GM23338 (cell line): ENCODE data around the gene OLFML1. TPM values are rescaled to one million over a fixed set of nuclear protein-coding genes. Genes with fewer than 3 reads are reported as not detected.

Source experiments
- ATAC-seq: fragments of 200-7000 bp; cut with Tn5 transposase; 3 replicates; pipeline ENCODE4 v1.9.1; 2020
- DNase-seq: peaks from one replicate; pipeline ENCODE4 v3.0.0-alpha.2; 2015; ENCODE audit warnings: low spot score
- H2AFZ ChIP-seq: fragments of 200-600 bp; sonication (generic); 2 replicates; pipeline ENCODE4 v1.8.0; 2016; ENCODE audit warnings: antibody characterized with exemption, mild to moderate bottlenecking, moderate library complexity
- H3F3A ChIP-seq: fragments of 200-600 bp; sonication (generic); replicated peaks from 2 replicates; pipeline ENCODE4 v1.8.0; 2017; ENCODE audit warnings: antibody characterized with exemption, mixed run types, low read depth
- H3K27ac ChIP-seq: fragments of 200-600 bp; sonication (generic); 2 replicates; pipeline ENCODE4 v1.6.1; 2016; ENCODE audit warnings: low read depth
- H3K27me3 ChIP-seq: fragments of 200-600 bp; sonication (generic); 2 replicates; pipeline ENCODE4 v1.8.0; 2016; ENCODE audit warnings: mild to moderate bottlenecking, mixed run types, moderate library complexity; ENCODE audit not compliant: insufficient read depth
- H3K36me3 ChIP-seq: fragments of 200-600 bp; sonication (generic); 2 replicates; pipeline ENCODE4 v1.8.0; 2016; ENCODE audit warnings: mild to moderate bottlenecking; ENCODE audit not compliant: insufficient read depth
- H3K4me1 ChIP-seq: fragments of 200-600 bp; sonication (generic); 2 replicates; pipeline ENCODE4 v1.8.0; 2016; ENCODE audit warnings: mild to moderate bottlenecking, moderate library complexity; ENCODE audit not compliant: insufficient read depth
- H3K4me2 ChIP-seq: fragments of 200-600 bp; sonication (generic); 2 replicates; pipeline ENCODE4 v1.7.1; 2017; ENCODE audit warnings: mixed run types
- H3K4me3 ChIP-seq: fragments of 200-600 bp; sonication (generic); 2 replicates; pipeline ENCODE4 v1.6.1; 2016; ENCODE audit warnings: mixed run types
- H3K79me2 ChIP-seq: fragments of 200-600 bp; sonication (generic); replicated peaks from 2 replicates; pipeline ENCODE4 v1.8.0; 2017; ENCODE audit warnings: mild to moderate bottlenecking; ENCODE audit not compliant: insufficient read depth
- H3K9me2 ChIP-seq: fragments of 200-600 bp; sonication (generic); 2 replicates; pipeline ENCODE4 v1.8.0; 2017; ENCODE audit not compliant: insufficient read depth
- H4K20me1 ChIP-seq: fragments of 200-600 bp; sonication (generic); replicated peaks from 2 replicates; pipeline ENCODE4 v1.8.0; 2017; ENCODE audit warnings: mild to moderate bottlenecking; ENCODE audit not compliant: insufficient read depth
- H3K27ac Mint-ChIP-seq: 2 replicates; pipeline ENCODE4 v1.8.0; 2020; ENCODE audit warnings: inconsistent platforms, mild to moderate bottlenecking, moderate library complexity, mixed read lengths
- H3K27me3 Mint-ChIP-seq: 3 replicates; pipeline ENCODE4 v1.8.0; 2022; ENCODE audit warnings: low read depth, mild to moderate bottlenecking, moderate library complexity, mixed read lengths, inconsistent platforms; ENCODE audit not compliant: insufficient read depth, poor library complexity
- H3K36me3 Mint-ChIP-seq: 3 replicates; pipeline ENCODE4 v1.8.0; 2021; ENCODE audit warnings: low read depth, mild to moderate bottlenecking, inconsistent platforms, moderate library complexity, mixed read lengths
- H3K4me1 Mint-ChIP-seq: 3 replicates; pipeline ENCODE4 v1.8.0; 2020; ENCODE audit warnings: mild to moderate bottlenecking, inconsistent platforms, mixed read lengths
- H3K4me3 Mint-ChIP-seq: 3 replicates; pipeline ENCODE4 v1.8.0; 2021; ENCODE audit warnings: moderate library complexity, mild to moderate bottlenecking, inconsistent platforms, mixed read lengths
- H3K9me3 Mint-ChIP-seq: 3 replicates; pipeline ENCODE4 v1.8.0; 2020; ENCODE audit warnings: moderate library complexity, mild to moderate bottlenecking, inconsistent platforms, mixed read lengths
- CREB1 ChIP-seq: fragments of 250-450 bp; sonication (Bioruptor Pico); IDR thresholded peaks from 2 replicates; pipeline ENCODE4 v1.5.0; 2020; ENCODE audit warnings: low read depth, mild to moderate bottlenecking, moderate library complexity
- EZH2 ChIP-seq: fragments of 200-600 bp; sonication (generic); IDR thresholded peaks from one replicate; pipeline ENCODE4 v1.8.0; 2017; ENCODE audit warnings: antibody characterized with exemption, mild to moderate bottlenecking, low read depth; ENCODE audit not compliant: unreplicated experiment
- JUNB ChIP-seq: IDR thresholded peaks from one replicate; pipeline ENCODE4 v1.6.1; 2016; ENCODE audit warnings: antibody characterized with exemption; ENCODE audit not compliant: unreplicated experiment
- NANOG ChIP-seq: IDR thresholded peaks from 2 replicates; pipeline ENCODE4 v1.6.1; 2016; ENCODE audit warnings: antibody characterized with exemption, borderline replicate concordance
- POLR2AphosphoS5 ChIP-seq: IDR thresholded peaks from 2 replicates; pipeline ENCODE4 v1.6.1; 2016; ENCODE audit warnings: antibody characterized with exemption, low read depth
- STAT1 ChIP-seq: IDR thresholded peaks from one replicate; pipeline ENCODE4 v1.6.1; 2016; ENCODE audit warnings: antibody characterized with exemption; ENCODE audit not compliant: unreplicated experiment
- ZNF114 ChIP-seq: fragments of 250-450 bp; sonication (Bioruptor Pico); IDR thresholded peaks from 2 replicates; pipeline ENCODE4 v1.5.0; 2020; ENCODE audit warnings: mild to moderate bottlenecking, moderate library complexity
- ZNF331 ChIP-seq: fragments of 250-450 bp; sonication (Bioruptor Pico); IDR thresholded peaks from 2 replicates; pipeline ENCODE4 v1.5.0; 2020; ENCODE audit warnings: low read depth, mild to moderate bottlenecking, moderate library complexity
- polyA plus RNA-seq: library from polyadenylated mRNA; unstranded; fragments of >200 nt; fragmentation: Nextera tagmentation; extraction: Ambion mirVana; gene quantifications from 2 replicates; pipeline ENCODE4 v1.2.1, GENCODE V29; 2016
- total RNA-seq: library from RNA; depleted of rRNA; stranded (reverse); fragments of >200 nt; shearing (Covaris generic); gene quantifications from 2 replicates; pipeline ENCODE4 v1.2.3, GENCODE V29; 2014
- TF ChIP-seq, protein P1 (sequence below): fragments of 250-450 bp; sonication (Bioruptor Pico); IDR thresholded peaks from 2 replicates; pipeline ENCODE4 v1.5.0; 2020; ENCODE audit warnings: mild to moderate bottlenecking, moderate library complexity
- TF ChIP-seq, protein P2 (sequence below), 2 experiments: fragments of 200-600 bp in 1 of 2; sonication (generic) in 1 of 2; conservative IDR thresholded peaks; 2 replicates each; pipeline versions ENCODE4 v1.5.1 to v1.6.1; 2016 to 2017; ENCODE audit warnings: antibody characterized with exemption in 2 of 2, low read depth in 2 of 2, mild to moderate bottlenecking in 2 of 2, moderate library complexity in 1 of 2
- TF ChIP-seq, protein P3 (sequence below): IDR thresholded peaks from 2 replicates; pipeline ENCODE4 v1.6.1; 2016; ENCODE audit warnings: antibody characterized with exemption

Gene OLFML1
- total and polyA plus RNA-seq, 2 experiments from 2014 or later = 0.21 TPM; not detected in 1

DNA sequence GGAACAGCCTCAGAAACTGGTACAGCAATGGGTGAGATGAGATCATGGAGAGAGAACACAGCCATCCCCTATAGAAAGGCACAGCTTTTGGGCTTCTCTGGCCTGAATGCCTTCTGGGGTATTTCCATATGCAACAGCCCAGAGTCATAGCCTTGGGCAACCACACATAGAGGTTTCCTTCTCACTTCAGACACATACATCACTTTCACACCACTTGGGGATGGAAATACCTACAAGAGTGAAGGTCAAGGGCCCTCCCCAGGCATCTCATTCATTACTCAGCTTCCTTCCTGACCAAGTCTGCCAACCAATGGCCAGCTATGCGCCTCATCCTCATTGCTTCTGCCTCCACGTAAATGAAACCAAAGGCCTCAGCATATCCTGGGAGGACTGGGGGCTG, 17.7 kb upstream of the OLFML1 start:
- H3F3A ChIP-seq = no peaks in the 10 kb centered on the region
- no peaks in the 10 kb centered on the region for H3K4me1 ChIP-seq
- no peak overlapping the region for H2AFZ ChIP-seq
- Mint-ChIP-seq H3K27me3 (peaks cover 6% of the 10 kb centered on the region), H3K9me3 (no peaks in the 10 kb centered on the region), H3K27ac (no peak overlapping the region), H3K4me1 (0 out of 3 replicates have a peak, but pooled peaks cover 4% of the 10 kb centered on the region), H3K36me3 (no peaks in the 10 kb centered on the region), H3K4me3 (no peak overlapping the region)
- no peak for TF ChIP-seq NANOG
- TF ChIP-seq, protein P1, sequence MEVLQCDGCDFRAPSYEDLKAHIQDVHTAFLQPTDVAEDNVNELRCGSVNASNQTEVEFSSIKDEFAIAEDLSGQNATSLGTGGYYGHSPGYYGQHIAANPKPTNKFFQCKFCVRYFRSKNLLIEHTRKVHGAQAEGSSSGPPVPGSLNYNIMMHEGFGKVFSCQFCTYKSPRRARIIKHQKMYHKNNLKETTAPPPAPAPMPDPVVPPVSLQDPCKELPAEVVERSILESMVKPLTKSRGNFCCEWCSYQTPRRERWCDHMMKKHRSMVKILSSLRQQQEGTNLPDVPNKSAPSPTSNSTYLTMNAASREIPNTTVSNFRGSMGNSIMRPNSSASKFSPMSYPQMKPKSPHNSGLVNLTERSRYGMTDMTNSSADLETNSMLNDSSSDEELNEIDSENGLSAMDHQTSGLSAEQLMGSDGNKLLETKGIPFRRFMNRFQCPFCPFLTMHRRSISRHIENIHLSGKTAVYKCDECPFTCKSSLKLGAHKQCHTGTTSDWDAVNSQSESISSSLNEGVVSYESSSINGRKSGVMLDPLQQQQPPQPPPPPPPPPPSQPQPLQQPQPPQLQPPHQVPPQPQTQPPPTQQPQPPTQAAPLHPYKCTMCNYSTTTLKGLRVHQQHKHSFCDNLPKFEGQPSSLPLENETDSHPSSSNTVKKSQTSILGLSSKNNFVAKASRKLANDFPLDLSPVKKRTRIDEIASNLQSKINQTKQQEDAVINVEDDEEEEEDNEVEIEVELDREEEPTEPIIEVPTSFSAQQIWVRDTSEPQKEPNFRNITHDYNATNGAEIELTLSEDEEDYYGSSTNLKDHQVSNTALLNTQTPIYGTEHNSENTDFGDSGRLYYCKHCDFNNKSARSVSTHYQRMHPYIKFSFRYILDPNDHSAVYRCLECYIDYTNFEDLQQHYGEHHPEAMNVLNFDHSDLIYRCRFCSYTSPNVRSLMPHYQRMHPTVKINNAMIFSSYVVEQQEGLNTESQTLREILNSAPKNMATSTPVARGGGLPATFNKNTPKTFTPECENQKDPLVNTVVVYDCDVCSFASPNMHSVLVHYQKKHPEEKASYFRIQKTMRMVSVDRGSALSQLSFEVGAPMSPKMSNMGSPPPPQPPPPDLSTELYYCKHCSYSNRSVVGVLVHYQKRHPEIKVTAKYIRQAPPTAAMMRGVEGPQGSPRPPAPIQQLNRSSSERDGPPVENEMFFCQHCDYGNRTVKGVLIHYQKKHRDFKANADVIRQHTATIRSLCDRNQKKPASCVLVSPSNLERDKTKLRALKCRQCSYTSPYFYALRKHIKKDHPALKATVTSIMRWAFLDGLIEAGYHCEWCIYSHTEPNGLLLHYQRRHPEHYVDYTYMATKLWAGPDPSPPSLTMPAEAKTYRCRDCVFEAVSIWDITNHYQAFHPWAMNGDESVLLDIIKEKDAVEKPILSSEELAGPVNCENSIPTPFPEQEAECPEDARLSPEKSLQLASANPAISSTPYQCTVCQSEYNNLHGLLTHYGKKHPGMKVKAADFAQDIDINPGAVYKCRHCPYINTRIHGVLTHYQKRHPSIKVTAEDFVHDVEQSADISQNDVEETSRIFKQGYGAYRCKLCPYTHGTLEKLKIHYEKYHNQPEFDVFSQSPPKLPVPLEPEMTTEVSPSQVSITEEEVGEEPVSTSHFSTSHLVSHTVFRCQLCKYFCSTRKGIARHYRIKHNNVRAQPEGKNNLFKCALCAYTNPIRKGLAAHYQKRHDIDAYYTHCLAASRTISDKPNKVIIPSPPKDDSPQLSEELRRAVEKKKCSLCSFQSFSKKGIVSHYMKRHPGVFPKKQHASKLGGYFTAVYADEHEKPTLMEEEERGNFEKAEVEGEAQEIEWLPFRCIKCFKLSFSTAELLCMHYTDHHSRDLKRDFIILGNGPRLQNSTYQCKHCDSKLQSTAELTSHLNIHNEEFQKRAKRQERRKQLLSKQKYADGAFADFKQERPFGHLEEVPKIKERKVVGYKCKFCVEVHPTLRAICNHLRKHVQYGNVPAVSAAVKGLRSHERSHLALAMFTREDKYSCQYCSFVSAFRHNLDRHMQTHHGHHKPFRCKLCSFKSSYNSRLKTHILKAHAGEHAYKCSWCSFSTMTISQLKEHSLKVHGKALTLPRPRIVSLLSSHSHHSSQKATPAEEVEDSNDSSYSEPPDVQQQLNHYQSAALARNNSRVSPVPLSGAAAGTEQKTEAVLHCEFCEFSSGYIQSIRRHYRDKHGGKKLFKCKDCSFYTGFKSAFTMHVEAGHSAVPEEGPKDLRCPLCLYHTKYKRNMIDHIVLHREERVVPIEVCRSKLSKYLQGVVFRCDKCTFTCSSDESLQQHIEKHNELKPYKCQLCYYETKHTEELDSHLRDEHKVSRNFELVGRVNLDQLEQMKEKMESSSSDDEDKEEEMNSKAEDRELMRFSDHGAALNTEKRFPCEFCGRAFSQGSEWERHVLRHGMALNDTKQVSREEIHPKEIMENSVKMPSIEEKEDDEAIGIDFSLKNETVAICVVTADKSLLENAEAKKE (CRISPR knock-in tag) = no peak
- no peak for TF ChIP-seq ZNF114 (CRISPR knock-in tag)
- TF ChIP-seq CREB1 (CRISPR knock-in tag) = no peak
- TF ChIP-seq, protein P2, sequence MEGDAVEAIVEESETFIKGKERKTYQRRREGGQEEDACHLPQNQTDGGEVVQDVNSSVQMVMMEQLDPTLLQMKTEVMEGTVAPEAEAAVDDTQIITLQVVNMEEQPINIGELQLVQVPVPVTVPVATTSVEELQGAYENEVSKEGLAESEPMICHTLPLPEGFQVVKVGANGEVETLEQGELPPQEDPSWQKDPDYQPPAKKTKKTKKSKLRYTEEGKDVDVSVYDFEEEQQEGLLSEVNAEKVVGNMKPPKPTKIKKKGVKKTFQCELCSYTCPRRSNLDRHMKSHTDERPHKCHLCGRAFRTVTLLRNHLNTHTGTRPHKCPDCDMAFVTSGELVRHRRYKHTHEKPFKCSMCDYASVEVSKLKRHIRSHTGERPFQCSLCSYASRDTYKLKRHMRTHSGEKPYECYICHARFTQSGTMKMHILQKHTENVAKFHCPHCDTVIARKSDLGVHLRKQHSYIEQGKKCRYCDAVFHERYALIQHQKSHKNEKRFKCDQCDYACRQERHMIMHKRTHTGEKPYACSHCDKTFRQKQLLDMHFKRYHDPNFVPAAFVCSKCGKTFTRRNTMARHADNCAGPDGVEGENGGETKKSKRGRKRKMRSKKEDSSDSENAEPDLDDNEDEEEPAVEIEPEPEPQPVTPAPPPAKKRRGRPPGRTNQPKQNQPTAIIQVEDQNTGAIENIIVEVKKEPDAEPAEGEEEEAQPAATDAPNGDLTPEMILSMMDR (conservative IDR thresholded peaks at IDR 0.05; ENCODE audit: low read depth in 2 of 2) = no peak
- TF ChIP-seq STAT1 = no peak
- TF ChIP-seq JUNB = no peak
- TF ChIP-seq POLR2AphosphoS5 = no peak
- TF ChIP-seq, protein P3, sequence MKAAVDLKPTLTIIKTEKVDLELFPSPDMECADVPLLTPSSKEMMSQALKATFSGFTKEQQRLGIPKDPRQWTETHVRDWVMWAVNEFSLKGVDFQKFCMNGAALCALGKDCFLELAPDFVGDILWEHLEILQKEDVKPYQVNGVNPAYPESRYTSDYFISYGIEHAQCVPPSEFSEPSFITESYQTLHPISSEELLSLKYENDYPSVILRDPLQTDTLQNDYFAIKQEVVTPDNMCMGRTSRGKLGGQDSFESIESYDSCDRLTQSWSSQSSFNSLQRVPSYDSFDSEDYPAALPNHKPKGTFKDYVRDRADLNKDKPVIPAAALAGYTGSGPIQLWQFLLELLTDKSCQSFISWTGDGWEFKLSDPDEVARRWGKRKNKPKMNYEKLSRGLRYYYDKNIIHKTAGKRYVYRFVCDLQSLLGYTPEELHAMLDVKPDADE = no peak
- TF ChIP-seq ZNF331 = no peak
- TF ChIP-seq EZH2 = no peak
- H3K27me3 ChIP-seq = no peaks in the 10 kb centered on the region
- H3K4me3 ChIP-seq = no peak overlapping the region
- ATAC-seq = no peak
- H3K9me2 ChIP-seq = peaks cover 5% of the 10 kb centered on the region
- H3K27ac ChIP-seq = no peak overlapping the region
- no peaks in the 10 kb centered on the region for H3K79me2 ChIP-seq
- H3K36me3 ChIP-seq = no peaks in the 10 kb centered on the region
- no peaks in the 10 kb centered on the region for H4K20me1 ChIP-seq
- DNase-seq = no peak
- H3K4me2 ChIP-seq = no peak overlapping the region
